Measurements from ENCODE around the gene RUBCN.
"Not testable (repeated sequence)": the region's sequence is repeated elsewhere in the genome, so short reads cannot be mapped to it uniquely, and the experiment has no call there.

Gene RUBCN

DNA sequence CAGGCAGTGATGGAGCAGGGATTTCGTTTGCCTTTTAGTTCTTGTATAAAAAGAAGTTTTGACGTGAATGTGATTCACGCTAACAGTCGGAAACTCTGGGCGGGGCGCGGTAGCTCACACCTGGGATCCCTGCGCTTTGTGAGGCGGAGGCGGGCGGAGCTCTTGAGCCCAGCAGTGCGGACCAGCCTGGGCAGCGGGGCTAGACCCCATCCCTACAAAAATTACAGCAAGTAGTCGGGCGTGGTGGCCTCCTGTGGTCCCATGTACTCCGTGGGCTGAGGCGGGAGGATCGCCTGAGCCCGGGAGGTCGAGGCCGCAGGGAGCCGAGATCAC is 81.7 kb downstream of the RUBCN start:
- not testable (repeated sequence) for FAIRE-seq

DNA sequence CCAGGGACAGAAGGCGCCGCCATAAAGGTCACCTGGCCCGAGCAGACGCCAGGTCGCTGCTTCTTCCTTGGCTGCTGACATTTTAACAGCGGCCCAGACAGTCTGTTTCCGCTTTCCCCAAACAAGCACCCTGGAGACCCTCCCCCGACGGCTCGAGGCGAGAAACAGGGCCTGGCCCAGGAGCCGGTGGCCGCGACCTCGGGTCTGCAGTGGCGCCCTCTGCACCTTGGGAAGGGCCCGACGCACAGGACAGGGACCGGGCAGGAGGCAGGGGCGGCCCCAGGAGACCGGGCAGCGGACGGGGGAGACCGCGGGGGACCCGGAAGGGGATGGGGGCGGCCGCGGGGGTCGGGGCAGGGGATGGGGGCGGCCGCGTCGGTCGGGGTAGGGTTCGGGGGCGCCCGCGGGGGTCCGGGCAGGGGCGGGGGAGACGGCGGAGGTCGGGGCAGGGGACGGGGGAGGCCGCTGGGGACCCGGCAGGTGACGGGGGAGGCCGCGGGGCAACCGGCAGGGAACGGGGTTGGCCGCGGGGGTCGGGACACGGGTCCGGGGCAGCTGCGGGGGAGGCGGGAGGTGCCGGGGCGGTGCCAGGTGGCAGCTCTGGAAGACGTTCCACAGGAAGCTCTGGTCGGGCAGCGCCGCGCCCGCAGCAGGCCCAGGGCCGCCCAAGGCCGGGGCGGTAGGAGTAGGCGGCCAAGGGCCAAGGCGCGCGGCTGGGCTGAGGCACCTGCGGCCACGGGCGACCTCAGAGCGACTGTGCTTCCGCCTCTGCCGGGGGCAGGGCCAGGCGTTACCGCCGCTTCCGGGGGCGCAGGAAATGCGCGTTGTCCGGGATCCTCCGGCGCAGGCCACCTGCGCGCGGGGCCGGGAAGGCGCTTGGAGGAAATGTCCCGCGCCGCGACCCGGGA is 82.4 kb downstream of the RUBCN start:
- FAIRE-seq: not testable (repeated sequence)

DNA sequence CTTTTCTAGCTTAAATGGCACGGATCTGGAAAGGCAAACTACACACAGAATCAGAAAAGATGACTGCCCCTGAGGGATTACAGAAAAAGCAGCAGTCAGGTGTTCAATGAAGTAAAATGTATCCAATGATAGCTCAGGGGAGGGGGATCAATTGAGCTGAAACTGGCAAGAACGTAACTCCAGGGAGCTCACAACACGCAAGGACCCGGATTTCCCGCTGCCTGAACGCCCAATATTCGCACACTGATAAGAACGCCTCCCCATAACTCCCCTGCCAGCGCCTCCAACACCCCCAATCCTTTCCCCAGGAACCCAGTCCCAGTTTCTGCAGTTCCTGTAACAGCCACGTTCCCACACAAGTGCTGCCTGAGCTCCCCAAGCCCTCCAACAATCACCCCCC is 83.8 kb downstream of the RUBCN start:
- not testable (repeated sequence) for FAIRE-seq

DNA sequence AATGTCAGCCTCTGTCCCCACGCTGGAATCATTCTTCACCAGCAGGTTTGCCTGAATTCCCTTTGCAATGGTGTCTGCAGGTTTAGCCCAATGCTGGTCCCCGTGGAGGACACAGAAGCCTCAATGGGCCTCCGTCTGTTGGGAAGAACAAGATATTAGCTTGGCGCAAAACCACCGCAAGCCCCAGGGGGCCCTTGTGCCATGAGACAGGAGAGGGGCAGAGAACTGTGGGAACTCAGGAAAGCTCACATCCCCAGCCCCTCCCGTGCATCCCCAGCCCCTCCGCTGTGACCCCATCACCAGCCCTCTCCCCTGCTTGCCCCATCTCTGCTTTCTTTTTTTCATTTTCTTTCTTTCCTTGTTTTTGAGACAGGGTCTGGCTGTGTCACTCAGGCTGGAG is 89.1 kb downstream of the RUBCN start:
- FAIRE-seq: not testable (repeated sequence)

DNA sequence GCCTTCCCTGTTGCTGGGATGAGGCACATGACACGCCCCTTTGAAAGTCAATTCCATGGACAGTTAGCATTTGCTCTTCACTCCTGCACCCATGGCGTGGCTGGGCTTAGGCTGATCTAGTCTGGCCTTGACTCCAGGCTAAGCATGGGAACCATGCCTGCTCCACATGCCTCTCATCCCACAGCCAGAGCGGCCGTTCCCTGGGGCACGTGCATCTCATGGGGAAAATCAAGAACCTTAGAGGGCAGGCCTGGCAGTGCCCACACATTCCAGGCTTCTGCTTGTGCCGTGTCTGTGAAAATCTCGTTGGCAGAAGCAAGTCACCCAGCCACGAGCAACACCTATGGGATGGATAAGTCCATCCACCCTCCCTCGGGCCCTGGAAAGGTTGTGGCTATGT is 89.5 kb downstream of the RUBCN start:
- FAIRE-seq: not testable (repeated sequence)

DNA sequence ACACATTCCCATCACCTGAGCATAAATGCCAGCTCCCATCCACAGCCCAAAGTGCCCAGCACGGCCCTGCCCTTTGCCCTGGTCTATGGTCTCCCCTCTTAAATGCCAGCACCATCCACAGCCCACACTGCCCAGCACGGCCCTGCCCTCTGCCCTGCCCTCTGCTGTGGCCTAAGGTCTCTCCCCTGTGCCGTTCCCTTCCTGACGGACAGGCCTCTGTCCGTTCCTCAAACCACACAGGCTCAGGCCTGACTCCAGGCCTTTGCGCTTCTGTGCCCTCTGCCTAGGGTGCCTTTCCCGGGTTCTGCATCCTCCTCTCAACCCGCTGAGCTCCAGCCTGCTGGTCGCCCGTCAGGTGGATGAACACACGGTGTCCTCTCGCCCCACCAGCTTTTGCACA is 90.4 kb downstream of the RUBCN start:
- not testable (repeated sequence) for FAIRE-seq

DNA sequence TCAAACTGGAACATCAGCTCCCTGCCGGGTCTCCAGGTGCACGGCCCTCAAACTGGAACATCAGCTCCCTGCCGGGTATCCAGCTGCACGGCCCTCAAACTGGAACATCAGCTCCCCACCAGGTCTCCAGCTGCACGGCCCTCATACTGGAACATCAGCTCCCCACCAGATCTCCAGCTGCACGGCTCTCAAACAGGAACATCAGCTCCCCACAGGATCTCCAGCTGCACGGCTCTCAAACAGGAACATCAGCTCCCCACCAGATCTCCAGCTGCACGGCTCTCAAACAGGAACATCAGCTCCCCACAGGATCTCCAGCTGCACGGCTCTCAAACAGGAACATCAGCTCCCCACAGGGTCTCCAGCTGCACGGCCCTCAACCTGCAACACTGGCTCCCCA is 99.1 kb downstream of the RUBCN start:
- FAIRE-seq: not testable (repeated sequence)

DNA sequence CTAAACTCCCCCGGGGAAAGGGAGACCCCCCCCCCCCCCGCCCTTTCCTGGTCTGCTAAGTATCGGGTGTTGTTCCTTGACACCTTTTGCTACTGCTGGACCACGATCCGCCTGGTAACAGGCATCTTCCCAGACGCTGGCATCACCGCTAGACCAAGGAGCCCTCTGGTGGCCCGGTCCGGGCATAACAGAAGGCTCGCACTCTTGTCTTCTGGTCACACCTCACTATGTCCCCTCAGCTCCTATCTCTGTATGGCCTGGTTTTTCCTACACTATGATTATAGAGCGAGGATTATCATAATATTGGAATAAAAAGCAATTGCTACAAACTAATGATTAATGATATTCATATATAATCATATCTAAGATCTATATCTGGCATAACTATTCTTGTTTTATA is 104.7 kb downstream of the RUBCN start:
- FAIRE-seq: not testable (repeated sequence)

DNA sequence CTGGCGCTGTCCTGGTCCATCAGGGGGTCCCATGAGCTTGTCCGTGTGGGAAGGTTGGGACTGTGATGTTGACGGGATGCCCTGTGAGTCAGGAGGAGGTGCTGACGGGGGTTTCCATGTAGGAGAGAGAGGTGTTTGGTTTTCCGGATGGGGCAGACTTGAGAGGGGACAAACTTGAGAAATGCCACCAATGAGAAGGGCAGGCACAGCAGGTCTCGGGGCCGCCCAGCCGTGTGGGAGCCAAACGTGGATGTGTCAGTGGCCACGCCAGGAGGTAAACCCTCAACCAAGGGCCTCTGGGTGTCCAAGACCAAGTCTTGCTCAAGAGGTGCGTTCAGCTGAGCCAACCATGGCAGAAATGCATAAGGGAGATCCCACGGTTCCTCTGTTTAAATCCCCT is 105.9 kb downstream of the RUBCN start:
- FAIRE-seq: not testable (repeated sequence)

DNA sequence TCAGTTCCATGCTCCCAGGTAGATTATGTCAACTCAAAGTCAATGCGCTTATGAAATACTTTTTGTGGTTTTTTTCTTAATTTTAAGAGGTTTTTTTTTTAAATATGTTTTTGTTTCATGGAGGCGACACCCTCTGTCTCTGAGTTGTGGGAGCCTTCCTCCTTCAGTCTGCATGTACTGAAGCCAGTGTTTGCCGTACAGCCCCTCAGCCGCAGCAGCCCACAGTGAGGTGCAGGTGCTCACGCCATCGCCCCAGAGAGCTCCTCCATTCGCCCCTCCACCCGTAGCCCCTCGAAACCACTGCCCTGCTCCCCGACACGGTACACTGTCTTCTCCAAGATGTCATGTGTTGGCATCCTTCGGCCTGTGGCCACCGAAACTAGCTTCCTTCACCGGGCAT is 107.4 kb downstream of the RUBCN start:
- not testable (repeated sequence) for FAIRE-seq

DNA sequence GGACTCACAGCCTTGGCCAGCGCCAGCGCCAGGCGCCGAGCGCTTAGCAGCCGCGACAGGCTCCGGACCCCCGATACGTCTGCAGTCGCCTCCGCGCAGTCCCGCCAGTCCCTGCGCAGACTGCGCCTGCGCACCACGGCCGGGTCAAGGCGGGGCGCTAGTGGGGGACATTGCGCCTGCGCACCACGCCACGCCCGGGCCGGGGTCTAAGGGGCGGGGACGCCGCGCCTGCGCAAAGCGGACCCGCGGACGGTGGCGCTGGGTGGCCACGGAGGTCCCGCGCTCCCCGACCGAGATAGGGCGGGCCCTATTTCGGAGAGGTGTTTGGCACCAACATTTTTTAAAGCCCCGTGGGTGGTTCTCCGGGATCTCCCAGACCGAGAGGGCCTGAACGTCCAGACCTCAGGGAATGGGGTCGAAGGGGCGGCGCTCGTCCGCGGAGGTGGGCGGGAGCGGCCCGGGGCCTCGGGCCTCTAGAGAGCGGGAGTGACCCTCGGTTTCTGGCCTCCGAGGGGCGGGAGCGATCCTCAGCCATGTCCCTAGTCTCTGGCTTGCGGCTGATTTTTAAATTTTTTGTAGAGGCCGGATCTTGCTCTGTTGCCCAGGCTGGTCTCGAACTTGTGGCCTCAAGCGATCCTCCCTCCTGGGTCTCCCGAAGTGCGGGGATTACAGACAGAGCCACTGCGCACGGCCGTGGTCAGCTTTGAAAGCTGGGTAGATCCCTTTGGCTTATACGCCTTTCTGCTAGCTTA is 108.8 kb downstream of the RUBCN start:
- FAIRE-seq: not testable (repeated sequence)

DNA sequence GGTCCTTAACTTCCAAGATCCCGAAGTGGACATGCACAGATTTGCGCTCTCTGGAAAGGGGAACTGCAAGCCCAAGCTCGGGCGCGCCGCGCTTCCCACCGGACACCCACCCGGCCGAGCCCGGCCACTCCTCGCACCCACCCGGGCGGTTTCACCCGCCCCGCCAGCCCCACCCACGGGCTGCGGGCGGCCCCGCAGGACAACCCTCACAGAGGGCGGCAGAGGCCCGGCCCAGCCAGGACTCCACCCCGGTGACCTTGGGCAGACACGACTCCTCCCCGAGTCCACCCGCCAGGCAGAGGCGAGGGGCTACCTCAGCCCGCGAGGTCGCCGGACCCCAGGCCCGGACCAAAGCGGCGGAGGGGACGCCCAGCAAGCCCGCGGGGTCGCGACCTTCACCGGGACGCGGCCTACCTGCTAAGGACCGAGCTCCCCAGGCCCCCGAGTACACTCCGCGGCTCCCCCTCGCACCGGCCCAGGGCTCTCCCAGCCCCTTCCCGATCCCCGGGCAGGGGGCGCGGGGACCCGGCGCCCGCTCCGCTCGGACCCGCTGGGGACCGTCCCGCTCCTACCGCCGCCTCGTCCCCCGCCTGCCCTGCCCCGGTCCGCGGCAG is 109.4 kb downstream of the RUBCN start:
- FAIRE-seq: not testable (repeated sequence)

DNA sequence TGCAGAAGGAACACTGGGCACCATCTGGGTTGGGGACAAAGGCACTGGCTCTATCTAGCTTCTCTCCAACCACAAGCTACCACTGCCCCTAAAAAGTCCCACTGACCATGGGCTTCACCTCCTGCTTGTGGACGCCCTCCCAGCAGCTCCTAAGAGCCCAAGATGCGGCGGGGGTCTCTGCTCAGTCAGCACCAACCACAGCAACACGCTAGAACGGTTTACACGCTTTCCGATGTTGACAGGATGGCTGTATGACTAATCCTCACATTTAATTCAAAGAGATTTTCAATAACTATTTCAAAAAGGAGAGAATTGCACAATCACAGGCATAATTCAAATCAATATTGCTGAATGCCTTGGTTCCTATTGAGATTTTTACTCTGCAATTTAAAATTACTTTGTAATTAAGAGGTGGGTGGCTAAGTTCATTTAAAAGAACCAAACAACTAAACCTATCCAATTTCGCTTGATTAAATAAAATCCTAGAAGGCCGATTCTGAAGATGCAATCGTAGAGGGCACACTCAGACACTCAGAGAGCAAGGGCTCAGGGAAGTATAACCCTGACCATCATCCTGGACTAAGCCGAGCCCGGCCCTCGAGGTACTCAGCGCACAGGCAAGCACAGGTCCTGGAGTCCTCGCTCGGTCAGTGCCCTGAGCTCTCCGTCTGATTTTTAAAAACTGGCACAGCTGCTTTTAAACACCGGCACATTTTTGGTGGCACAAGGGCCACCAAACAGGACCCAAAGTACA is 110.1 kb downstream of the RUBCN start:
- not testable (repeated sequence) for FAIRE-seq

DNA sequence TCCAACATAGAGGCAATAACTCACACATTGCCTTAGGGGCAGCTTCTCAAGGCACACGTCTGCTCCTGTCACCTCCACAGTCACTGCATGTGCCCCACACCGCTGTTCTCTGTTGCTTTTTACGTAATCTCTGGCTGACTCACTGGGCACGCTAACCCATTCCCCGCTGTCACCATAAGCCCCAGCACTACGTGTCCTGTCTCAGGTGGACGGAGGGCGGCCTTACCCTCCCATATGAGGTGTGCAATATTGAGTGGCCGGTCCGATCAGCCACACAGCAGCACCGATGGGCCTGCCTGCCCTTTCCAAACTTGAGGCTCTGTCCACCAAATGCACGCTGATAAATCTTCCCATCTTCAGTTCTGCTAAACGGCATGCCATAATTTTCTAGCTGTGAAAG is 115.2 kb downstream of the RUBCN start:
- FAIRE-seq: not testable (repeated sequence)

Measured in A204.1 (cell line).